HG03025 (cell line): Measurements from ENCODE around the gene CCL23.
"Not testable (repeated sequence)": the region's sequence is repeated elsewhere in the genome, so short reads cannot be mapped to it uniquely, and the experiment has no call there.

Experiments
- ATAC-seq: cut with Tn5 transposase; IDR thresholded peaks from one replicate; pipeline ENCODE4 v1.9.1; 2021; ENCODE audit warnings: mild to moderate bottlenecking, moderate library complexity; ENCODE audit not compliant: unreplicated experiment, low FRiP score

Gene CCL23

GRCh38 chr17:36008998-36009665 is 8.6 kb downstream of the CCL23 start:
- no peak for ATAC-seq

DNA sequence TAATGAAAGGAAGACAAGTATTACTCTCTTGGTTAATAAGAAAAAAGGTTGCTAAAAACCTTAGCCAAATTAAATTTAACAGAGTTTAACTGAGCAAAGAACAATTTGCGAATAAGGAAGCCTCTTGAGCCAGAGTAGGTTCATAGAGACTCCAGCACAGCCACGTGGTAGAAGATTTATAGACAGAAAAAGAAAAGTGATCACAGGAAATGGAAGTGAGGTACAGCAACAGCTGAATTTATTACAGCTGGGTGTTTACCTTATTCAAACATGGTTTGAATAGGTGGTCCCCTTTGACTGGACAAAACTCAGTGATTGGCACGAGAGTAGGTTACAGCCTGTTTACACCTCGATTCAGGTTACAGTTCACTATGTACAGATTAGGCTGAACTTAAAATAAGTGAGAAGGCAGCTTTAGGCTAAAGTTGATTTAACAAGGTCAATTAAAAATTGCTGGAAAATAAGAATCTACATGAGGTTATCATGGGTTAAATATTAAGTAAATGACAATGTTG is 13.1 kb downstream of the CCL23 start:
- ATAC-seq: no peak

DNA sequence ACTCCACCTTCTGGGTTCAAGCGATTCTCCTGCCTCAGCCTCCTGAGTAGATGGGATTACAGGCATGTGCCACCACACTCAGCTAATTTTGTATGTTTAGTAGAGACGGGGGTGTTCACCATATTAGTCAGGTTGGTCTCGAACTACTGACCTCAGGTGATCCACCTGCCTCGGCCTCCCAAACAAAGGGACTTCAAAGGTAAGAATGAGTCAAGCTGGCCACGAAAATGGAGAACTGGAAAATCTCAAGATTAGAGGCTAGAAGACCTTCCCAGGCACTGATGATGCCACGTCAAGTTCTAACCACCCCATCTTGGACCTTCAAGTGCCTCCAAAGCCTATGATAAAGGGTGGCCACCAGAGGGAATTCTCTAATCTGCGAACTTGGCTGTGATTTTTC is 15.1 kb downstream of the CCL23 start:
- ATAC-seq: no peak

GRCh38 chr17:36001862-36002603 is 15.7 kb downstream of the CCL23 start:
- ATAC-seq: no peak

GRCh38 chr17:36001110-36001771 is 16.5 kb downstream of the CCL23 start, which contains the start of gene CCL15:
TSS of gene CCL15 (minus strand) at chr17:36001553. CDS start at chr17:36001492, 61 bp downstream.
- ATAC-seq: no peak

- ATAC-seq: no peak
These were observed 17.1 kb downstream of the CCL23 start for GRCh38 chr17:36000732-36001109.

DNA sequence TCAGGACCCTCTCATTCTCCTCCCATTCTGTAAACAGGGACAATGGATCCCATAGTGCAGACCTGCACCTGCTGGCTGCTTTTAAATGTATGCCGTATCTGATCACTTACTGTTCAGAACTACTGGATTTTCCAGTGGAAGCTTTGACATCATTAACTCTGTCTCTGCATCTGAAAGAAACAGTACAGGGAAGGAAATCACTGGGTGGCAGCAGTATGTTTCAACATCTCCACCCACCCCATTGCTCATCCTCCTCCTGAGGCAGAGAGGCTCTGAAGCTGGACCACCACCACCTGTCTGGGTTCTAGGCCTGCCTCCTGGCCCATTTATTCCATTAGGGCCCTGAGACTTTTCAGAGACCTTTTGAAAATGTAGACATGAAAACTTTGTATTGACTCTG is 19.0 kb downstream of the CCL23 start:
- no peak for ATAC-seq

DNA sequence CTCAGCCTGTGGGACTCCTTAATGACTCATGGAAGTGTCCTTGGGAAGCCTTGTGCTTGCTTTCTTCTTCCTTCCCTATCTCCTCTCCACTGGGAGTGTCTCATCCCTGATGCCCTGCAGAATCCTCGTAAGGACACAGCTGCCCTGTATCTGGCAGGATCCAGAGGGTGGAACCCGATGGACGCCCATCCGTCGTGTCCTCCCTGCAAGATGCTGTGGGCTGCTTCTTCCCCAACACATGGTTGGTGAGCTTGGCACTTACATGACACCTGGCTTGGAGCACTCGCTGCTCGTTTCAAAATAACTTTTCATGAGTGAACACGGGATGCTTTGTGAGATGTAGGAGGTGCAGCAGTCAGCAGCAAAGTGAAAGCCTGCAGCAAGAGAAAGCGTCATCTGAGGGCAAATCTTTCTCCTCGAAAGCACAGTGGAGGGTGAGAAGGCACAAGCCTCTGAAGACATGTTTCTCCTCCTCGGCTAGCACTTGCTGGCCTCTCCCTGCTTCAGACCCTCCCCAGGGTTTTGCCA is 19.7 kb downstream of the CCL23 start:
- no peak for ATAC-seq

GRCh38 chr17:35995346-35995745 is 22.4 kb downstream of the CCL23 start:
- ATAC-seq: not testable (repeated sequence)

GRCh38 chr17:35991075-35991474 is 26.7 kb downstream of the CCL23 start:
- ATAC-seq: no peak

DNA sequence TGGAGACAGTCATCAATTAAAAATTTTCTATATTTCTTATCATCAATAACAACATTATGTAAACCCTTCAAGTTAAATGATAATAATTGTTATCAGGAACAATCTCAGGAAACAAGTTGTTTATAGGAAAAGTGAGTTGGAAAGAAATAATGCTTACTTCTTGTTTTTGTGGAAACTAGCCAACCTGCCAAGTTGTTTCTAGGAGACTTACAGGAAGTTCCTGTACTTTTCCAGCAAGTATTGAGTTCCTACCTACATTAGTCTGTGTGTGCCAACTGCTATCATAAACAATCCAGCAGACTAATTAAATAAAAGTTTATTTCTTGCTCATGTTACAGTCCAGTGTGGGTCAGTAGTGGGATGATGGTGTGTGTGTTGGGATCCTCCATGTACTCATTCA is 29.6 kb downstream of the CCL23 start:
- no peak for ATAC-seq

GRCh38 chr17:35986643-35987042 is 31.1 kb downstream of the CCL23 start, which contains the start of gene CCL14:
TSS of gene CCL14 (minus strand) at chr17:35986729. CDS start at chr17:35986649, 80 bp downstream.
- no peak for ATAC-seq

DNA sequence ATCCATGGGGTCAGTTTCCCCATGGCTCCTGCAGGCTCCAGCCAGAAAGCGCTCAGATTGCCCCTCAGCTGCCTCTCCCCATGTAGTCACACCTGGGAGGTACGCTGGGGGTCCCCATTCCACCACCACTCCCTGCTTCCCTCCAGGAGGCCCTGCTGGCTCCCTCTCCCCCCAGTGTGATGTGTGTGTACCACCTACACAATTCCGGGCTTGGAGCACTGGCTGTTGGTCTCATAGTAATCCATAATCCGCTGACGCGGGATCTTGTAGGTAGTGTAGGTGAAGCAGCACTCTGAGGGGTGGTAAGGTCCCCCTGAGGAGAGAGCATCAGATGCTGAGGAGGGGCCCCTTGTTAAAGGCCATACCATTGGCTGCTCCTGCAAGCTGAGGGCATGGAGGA is 33.6 kb downstream of the CCL23 start:
- no peak for ATAC-seq

GRCh38 chr17:35982409-35983191 is 35.2 kb downstream of the CCL23 start:
- no peak for ATAC-seq

DNA sequence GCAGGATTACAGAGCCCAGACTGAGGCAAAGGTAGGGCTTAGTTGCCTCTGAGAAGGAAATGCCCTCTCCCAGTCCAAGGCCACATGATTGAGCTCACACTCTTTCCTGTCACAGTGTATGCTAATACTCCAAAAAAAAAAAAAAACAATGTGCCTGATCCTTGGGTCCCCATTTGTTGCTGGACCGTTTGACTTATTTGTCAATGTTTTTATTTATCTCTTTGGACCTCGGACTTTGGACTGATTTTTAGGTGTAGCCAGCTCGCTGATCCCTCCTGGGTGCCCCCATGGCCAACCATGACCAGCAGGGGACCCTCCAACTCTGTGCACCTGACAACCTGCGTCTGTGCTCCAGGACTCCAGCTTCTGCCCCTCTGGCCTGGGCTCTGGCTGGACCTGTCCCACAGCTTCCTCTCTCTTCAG is 35.9 kb downstream of the CCL23 start:
- no peak for ATAC-seq

- ATAC-seq: no peak
These were observed 36.5 kb downstream of the CCL23 start, which contains the start of gene CCL16 for GRCh38 chr17:35981246-35981645. TSS of gene CCL16 (minus strand) at chr17:35981497. CDS start at chr17:35981420, 77 bp downstream.

DNA sequence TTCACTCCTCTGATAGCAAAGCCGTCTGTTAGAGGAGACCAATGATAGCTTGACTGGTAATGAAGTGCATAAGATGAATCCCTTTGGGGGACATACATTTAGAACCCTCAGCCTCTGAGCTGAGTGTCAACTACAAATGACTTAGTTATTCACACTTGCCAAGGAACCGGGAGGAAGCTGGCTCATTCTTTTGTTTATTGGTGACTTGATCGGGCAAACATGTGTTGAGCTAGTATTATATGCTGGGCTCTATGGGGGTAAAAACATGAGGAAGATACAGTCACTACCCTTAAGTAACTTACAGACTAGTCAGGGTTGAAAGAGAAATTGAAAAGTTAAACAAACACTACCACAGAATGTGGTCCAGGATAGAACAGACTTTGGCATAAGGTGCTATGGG is 39.4 kb downstream of the CCL23 start:
- ATAC-seq: no peak

GRCh38 chr17:35977509-35977908 is 40.3 kb downstream of the CCL23 start:
- ATAC-seq: no peak

DNA sequence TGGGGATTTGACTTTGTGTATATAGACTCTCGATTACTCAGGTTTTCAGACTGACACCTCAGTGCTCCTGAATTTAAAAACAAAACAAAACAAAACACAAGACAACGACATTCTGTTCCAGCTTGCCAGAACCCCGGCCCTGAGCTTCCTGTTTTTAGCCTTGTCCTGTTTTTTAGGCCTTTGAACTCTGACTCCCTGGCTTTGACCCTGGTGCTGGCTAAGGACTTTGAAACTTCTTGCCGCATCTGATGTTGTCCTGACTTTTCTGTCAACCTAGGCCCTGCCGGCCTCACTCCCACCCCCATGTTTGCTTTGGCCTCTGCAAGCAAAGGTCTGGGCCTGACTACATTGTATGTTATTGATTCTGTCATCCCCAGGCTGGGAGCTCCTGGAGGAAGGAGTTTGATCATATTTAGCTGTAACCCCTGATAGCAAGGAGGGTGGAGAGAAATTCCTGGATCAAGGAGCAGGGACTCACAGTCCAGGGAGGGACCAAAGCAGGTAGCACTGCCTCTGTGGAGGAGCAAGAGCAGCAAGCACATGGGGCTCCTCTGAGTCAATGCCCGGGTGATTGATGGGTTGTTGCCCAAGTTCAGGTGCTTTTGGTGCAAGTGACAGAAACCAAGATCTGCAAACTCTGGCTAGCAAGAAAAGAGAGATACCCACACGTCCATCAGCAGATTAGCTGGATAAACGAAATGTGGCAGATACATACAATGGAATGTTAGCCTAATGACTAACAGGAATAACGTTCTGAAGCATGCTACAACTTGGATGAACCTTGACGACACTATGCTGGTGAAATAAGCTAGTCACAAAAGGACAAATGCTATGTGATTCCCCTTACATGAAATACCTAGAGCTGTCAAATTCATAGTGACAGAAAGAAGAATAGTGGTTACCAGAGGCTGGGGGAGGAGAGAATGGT is 44.2 kb downstream of the CCL23 start:
- no peak for ATAC-seq
